ENCODE measurements around the gene HFE.
"Not testable (repeated sequence)": the region's sequence is repeated elsewhere in the genome, so short reads cannot be mapped to it uniquely, and the experiment has no call there.

HFE gene

DNA sequence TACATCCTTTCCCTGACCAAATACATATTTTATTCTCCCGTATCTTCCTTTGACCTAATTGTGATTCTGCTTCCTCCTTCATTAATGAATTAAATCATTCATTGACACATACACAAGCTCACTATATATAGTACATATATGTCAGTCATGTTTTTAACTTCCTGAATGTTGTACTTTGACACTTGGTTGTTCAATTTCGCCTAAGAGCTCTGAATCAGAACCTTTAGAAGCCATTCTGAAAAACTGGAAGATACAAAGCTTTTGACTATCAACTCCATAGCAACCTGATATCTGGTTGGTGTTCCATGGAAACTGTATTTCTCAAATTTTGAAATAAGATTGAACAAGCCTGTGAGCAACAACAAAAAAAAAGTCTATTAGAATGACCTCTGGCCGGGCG is 27.3 kb upstream of the HFE start:
- DNase-seq (ENCODE audit: low spot score): no peak

DNA sequence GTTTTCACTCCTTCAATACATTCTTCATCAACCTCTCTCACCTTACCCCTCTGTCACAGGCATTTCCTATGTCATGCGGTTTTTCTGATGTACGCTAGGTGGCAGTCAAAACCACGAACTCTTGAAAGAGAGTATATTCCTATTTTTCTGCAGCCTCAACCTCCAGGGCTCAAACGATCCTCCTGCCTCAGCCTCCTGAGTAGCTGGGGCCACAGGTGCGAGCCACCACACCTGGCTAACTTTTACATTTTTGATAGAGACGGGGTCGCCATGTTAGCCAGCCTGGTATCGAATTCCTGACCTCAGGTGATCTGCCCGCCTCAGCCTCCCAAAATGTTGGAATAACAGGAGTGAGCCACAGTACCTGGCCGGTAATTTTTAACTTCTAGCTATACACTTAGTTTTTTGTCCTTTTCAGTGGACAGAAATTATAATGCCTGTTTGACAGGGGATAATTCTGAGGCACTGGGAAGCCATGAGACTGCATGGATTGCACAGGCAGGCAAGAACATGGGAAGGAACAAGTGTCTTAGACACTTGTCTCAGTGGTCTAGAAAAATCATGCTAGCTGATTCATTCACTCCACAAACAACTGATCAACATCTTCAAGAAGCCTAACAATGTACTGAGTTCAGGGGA is 22.5 kb upstream of the HFE start:
- DNase-seq (ENCODE audit: low spot score): peak; percentile 68

- peak; percentile 83 for DNase-seq (ENCODE audit: low spot score)
Measured at GRCh38 chr6:26065952-26066380, 21.3 kb upstream of the HFE start.

DNA sequence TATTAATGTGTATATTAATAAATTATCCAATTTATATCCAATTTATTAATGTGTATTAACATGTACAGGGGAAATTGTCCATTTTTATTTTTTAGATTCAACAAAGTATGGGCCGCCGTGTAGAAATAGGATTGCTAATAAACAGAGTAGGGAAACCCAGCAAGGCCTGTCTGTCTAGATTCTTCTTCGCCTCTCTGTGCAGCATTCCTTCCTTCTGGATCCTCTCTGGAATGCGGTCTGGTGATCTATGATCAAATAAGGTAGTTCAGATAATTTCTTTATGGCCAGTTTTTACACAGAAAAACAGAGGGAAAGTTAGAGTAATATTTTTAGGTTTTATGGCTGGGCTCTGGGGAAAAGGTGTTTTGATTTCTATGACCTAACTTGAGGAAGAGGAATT is 19.9 kb upstream of the HFE start:
- DNase-seq (ENCODE audit: low spot score): no peak

DNA sequence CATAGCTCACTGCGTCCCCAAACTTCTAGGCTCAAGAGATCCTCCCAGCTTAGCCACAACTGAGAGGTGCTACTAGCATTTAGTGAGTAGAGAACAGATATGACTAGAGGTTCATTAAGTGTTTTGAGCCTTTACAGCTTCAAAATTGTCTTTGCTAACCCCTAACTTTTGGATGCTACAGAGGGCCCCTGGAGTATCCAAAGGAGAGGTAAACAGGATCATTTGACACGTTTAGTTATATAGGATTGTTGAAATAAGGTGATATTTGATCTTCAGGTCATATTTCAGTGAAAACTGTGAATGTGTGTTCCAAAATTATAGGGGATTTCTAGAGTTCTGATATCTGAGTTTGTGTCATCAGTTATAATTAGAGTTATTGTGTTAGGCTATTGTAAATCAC is 19.2 kb upstream of the HFE start:
- DNase-seq (ENCODE audit: low spot score): no peak

DNA sequence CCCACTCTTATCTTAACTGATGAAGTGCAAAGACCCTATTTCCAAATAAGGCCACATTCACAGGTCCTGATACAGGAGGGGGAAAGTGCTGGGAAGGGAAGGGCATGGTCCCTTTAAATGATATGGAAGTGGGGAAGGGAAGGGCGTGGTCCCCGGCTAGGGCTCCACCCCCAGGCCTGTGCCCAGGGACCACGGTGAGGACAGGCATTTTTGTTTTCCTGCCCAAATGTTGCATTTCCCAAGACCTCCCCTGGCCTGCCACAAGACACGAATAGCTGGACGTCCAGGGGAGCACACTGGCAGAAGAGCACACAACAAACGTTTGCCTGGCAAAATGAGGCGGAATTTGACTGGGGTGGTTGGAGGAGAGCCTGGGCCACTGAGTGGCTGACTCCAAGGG is 16.1 kb upstream of the HFE start:
- DNase-seq (ENCODE audit: low spot score): no peak

DNA sequence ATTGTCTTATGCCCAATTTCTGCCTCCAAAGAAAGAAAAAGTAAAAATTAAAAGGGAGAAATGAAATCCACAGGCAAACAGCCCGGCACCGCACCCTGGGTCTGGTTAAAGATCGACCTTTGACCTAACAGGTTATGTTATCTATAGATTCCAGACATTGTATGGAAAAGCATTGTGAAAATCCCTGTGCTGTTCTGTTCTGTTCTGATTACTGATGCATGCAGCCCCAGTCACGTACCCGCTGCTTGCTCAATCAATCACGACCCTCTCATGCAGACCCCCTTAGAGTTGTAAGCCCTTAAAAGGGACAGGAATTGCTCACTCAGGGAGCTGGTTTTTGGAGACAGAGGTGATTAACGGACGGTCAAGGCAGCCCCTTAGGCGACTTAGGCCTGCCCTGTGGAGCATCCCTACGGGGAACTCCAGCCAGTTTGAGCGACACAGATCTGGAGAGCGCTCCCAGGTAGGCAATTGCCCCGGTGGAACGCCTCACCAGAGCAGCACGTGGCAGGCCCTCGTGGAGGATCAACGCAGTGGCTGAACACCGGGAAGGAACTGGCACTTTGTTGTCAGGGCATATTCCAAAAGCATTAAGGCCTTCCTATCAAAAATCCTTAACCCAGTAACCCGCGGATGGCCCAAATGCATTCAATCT is 12.0 kb upstream of the HFE start:
- DNase-seq (ENCODE audit: low spot score): no peak

GRCh38 chr6:26078066-26078465 is 9.2 kb upstream of the HFE start:
- not testable (repeated sequence) for DNase-seq (ENCODE audit: low spot score)

- not testable (repeated sequence) for DNase-seq (ENCODE audit: low spot score)
Measured at GRCh38 chr6:26081096-26081495, 6.1 kb upstream of the HFE start.

GRCh38 chr6:26086211-26086610 is 1.0 kb upstream of the HFE start:
- DNase-seq (ENCODE audit: low spot score): no peak

DNA sequence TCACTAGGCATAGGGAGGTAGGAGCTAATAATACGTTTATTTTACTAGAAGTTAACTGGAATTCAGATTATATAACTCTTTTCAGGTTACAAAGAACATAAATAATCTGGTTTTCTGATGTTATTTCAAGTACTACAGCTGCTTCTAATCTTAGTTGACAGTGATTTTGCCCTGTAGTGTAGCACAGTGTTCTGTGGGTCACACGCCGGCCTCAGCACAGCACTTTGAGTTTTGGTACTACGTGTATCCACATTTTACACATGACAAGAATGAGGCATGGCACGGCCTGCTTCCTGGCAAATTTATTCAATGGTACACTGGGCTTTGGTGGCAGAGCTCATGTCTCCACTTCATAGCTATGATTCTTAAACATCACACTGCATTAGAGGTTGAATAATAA is 1.1 kb downstream of the HFE start:
- no peak for DNase-seq (ENCODE audit: low spot score)

DNA sequence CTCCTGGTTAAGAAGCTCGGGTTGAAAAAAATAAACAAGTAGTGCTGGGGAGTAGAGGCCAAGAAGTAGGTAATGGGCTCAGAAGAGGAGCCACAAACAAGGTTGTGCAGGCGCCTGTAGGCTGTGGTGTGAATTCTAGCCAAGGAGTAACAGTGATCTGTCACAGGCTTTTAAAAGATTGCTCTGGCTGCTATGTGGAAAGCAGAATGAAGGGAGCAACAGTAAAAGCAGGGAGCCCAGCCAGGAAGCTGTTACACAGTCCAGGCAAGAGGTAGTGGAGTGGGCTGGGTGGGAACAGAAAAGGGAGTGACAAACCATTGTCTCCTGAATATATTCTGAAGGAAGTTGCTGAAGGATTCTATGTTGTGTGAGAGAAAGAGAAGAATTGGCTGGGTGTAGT is 2.0 kb downstream of the HFE start:
- no peak for DNase-seq (ENCODE audit: low spot score)

DNA sequence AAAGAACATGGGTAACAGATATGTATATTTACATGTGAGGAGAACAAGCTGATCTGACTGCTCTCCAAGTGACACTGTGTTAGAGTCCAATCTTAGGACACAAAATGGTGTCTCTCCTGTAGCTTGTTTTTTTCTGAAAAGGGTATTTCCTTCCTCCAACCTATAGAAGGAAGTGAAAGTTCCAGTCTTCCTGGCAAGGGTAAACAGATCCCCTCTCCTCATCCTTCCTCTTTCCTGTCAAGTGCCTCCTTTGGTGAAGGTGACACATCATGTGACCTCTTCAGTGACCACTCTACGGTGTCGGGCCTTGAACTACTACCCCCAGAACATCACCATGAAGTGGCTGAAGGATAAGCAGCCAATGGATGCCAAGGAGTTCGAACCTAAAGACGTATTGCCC is 5.2 kb downstream of the HFE start:
- DNase-seq (ENCODE audit: low spot score): no peak

DNA sequence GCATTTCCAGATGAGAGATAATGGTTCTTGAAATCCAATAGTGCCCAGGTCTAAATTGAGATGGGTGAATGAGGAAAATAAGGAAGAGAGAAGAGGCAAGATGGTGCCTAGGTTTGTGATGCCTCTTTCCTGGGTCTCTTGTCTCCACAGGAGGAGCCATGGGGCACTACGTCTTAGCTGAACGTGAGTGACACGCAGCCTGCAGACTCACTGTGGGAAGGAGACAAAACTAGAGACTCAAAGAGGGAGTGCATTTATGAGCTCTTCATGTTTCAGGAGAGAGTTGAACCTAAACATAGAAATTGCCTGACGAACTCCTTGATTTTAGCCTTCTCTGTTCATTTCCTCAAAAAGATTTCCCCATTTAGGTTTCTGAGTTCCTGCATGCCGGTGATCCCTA is 6.8 kb downstream of the HFE start:
- DNase-seq (ENCODE audit: low spot score): no peak

GRCh38 chr6:26097268-26097875 is 10.1 kb downstream of the HFE start:
- peak; percentile 75 for DNase-seq (ENCODE audit: low spot score)

- no peak for DNase-seq (ENCODE audit: low spot score)
Measured at GRCh38 chr6:26103141-26103769, 16.0 kb downstream of the HFE start.

GRCh38 chr6:26103770-26104456 is 16.7 kb downstream of the HFE start:
- DNase-seq (ENCODE audit: low spot score): peak; percentile 97

- no peak for DNase-seq (ENCODE audit: low spot score)
Measured at GRCh38 chr6:26104457-26105108, 17.4 kb downstream of the HFE start.

DNA sequence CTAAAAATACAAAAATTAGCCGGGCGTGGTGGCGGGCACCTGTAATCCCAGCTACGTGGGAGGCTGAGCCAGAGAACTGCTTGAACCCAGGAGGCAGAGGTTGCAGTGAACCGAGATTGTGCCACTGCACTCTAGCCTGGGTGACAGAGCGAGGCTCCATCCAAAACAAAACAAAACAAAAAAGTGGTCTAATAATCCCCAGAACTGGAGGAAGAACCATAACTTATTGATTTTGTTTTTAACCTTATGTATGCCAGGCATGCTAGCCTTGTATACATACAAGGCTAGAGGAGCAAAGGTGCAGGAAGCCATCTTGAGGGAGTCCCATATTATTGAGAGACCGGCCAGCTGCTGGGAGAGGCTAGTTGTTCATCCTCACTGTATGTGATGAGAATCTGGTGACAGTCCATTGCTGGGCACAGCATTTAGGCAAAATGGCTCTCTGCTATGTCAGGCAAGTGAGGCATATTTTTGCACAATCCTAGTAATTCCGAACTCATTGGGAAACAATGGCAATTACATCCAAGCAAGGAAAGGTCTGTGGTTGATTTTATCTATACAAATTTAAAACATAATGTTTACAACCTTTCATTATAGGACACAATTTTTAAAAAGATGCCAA is 18.0 kb downstream of the HFE start:
- no peak for DNase-seq (ENCODE audit: low spot score)

DNA sequence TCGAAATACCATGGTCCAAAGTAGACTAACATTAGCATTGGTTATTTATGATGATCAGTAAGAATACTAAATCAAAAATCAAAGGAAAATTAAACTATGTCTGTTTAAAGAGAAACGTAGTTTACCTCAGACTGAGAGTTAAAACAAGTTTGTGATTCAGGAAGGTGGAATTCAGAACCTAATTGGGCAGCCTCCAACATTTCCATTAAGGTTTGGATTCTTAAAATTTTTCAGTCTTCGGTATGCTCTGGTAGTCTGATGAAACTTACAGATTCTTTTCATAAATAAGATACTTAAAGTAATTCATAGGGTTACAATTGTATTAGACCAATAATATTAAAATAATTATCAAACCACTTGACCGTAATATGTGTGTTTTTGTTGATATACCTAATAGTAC is 18.6 kb downstream of the HFE start:
- DNase-seq (ENCODE audit: low spot score): no peak

DNA sequence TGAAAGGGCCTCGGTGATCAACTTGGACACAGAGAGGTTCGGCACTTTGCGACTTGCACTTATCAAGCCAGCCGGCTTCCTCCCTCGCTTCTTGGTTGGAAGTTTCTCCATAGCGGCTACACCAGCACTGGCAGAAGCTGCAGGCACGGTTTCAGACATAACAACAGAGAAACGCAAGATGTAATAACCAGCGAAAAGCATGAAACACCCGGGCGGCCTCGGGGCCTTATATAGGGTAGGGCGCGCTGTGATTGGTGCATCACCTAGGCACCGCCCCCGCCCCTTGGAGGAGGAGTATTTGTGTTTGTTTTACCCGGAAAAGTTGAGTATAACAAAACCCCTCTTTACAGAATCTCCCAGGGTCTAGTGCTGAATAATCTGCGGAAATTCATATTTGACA is 20.7 kb downstream of the HFE start:
- DNase-seq (ENCODE audit: low spot score): no peak

DNA sequence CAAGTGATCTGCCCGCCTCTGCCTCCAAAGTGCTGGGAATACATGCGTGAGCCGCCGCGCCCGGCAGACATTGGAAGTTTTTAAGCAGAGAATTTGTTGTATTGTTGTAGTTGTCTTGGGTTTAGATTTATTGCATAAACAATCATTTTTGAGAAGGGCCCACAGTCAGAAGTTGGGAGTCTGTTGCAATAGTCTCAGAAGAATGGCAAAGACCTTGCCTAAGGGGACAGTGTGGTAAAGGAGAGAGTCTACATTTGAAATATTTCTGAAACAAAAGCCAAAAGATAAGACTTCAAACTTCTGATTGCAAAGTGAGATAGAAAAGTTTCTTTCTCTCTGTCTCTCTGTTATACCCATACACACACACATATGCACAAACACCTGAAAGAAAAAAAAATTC is 22.5 kb downstream of the HFE start:
- no peak for DNase-seq (ENCODE audit: low spot score)

All from activated CD4-positive, alpha-beta T cell treated with anti-CD3 and anti-CD28 coated beads, Interleukin-2, Interleukin-4, amounts not matched to agents 100 ng/mL and 50 ng/mL, durations not matched to agents 16 hours and 8 hours (primary cell).